Raji (cell line): Measurements from ENCODE around the gene AMPH.

Source experiments
- POLR2A ChIP-seq: IDR thresholded peaks from 2 replicates; pipeline ENCODE4 v1.6.1; 2011; ENCODE audit warnings: low read depth, low read length, control low read depth; ENCODE audit not compliant: insufficient read depth

The AMPH gene

GRCh38 chr7:38463277-38464225 lies 167.6 kb downstream of the AMPH start:
- no peak for TF ChIP-seq POLR2A

- TF ChIP-seq POLR2A = no peak
Measured at GRCh38 chr7:38462819-38463218, 168.4 kb downstream of the AMPH start.

DNA sequence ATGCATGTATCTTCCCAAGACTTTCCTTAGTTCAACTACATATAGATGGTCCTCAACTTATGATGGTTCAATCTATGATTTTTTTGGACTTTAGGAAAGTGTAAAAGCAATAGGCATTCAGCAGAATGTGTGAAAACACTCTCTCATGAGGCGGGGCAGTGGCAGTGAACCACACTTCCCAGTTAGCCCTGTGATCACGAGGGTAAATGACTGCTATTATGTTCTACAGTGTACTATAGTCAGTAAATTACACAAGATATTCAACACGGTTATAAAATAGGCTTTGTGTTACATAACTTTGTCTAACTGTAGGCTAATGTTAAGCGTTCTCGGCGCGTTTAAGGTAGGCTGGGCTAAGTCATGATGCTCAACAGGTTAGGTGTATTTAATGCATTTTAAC lies 169.3 kb downstream of the AMPH start:
- TF ChIP-seq POLR2A = no peak

DNA sequence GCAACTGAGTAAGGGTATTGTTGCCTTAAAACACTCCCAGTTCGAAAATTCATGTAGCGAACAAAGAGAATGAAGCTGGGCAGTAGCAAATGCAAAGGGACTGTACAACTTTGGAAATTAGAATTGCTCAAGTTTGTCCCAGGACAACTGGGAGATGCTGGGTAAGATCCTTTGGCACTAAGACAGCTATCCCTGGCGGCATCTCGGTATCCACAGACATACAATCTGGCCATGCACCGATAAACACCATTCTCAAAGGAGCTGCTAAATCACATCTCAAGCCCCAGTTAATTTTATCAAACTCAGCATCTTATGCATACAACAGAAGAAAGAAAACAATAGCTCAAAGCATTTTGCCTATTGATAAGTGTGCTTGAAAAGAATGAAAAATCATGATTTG lies 177.3 kb downstream of the AMPH start:
- TF ChIP-seq POLR2A = no peak

DNA sequence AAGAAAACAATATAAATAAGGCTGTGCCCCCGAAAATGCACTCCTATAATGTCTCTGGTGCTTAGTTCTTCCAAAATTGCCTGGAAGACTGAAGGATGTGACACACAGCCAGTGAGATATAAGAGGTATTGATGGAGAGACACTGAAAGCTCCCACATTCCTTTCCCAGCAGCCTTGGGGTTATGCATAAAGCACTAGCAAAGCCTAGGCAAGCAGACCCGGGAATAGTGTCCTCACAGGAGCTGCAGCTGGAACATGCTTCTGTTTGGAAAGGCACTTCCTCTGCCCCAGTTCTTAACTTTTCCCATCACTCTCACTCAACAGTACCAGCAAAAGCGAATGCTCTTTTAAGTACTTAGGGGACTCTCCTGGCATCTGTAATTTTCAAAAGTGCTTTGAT lies 178.0 kb downstream of the AMPH start:
- no peak for TF ChIP-seq POLR2A

DNA sequence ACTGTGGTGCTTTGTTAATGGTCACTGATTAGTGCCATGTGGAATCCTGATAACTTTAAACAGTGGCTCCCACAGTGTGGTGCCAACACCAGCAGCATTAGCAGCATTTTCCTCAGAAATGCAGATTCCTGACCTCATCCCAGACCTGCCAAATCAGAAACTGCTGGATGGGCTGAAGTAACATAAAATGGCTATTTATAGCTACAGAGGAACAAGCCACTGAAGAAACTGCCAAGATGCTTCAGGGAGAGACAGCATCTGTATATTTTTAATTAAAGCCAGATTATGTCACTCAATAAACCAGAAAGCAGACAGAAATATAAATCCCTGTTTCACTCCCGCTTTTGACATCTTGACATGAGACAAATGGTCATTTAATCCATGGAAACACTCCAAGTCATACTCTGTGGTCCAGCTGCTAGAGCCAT lies 178.5 kb downstream of the AMPH start:
- no peak for TF ChIP-seq POLR2A

DNA sequence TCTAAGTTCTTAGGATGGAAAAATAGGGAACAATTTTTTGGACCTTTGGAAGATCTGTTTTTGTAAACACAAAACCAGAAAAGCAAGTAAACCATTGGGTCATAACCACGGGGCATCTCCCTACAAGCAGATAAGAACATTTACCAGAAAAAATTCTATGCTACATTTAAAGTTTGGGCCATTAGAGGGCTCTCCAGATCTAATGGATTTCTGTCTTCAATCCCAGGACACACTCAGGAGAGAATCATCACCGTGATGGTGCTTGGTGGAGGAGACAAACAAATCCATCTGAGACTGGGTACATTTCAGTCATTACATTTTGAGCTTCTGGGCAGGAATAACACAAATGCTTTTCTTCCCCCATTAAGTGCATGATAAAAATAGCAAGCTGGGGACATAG lies 179.3 kb downstream of the AMPH start:
- TF ChIP-seq POLR2A = no peak

DNA sequence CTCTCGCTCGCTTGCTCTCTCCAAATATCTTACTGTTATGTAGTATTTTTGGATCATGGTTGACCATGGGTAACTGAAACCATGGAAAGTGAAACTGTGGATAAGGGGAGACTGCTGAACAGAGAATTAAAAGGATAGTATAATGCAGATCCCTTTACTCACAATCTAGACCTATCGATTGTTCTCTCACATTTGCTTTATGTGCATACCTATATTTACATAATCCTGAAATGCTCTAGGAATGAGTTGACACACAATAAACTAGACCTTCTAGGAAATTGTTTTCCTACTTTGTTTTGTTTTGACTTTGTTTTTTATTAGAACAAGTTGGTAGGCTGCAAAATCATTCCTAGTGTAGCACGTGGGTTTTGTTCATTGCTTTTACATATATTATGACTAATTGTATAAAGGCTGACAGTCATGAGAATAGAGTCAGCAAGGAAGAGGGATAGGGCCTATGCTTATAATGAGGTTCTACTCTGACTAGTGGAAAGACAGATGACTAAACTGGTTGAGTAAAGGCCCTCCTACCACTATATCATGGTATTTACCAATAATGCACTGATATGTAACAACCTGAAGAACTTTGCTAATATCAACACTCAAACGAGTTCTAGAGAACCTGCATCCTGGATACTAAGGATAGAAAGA lies 182.5 kb downstream of the AMPH start:
- TF ChIP-seq POLR2A = no peak

- TF ChIP-seq POLR2A = no peak
Measured at GRCh38 chr7:38448054-38448453, 183.1 kb downstream of the AMPH start.

GRCh38 chr7:38438970-38439369 lies 192.2 kb downstream of the AMPH start:
- no peak for TF ChIP-seq POLR2A

- no peak for TF ChIP-seq POLR2A
Measured at GRCh38 chr7:38432671-38433070, 198.5 kb downstream of the AMPH start.

GRCh38 chr7:38432080-38432479 lies 199.1 kb downstream of the AMPH start:
- no peak for TF ChIP-seq POLR2A

DNA sequence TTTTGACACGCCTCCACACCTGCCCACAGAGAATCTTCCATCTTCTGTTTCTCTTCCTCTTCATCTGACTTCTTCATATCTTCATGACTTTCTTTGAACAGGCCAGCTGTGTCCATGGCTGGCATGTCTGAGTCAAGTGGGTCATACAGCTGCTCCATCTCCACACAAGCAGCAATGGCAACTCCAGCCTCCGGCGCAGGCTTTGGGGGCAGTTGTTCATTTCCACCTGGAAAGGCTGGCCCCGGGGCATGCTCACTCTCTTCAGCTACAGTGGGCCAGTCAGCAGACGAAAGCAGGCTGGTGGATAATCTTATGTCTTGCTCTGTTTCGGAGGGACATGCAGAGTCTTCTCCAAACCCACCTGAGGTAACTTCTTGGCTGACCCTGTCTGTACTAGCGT lies 202.1 kb downstream of the AMPH start:
- no peak for TF ChIP-seq POLR2A

GRCh38 chr7:38428041-38428440 lies 203.1 kb downstream of the AMPH start:
- TF ChIP-seq POLR2A = no peak

DNA sequence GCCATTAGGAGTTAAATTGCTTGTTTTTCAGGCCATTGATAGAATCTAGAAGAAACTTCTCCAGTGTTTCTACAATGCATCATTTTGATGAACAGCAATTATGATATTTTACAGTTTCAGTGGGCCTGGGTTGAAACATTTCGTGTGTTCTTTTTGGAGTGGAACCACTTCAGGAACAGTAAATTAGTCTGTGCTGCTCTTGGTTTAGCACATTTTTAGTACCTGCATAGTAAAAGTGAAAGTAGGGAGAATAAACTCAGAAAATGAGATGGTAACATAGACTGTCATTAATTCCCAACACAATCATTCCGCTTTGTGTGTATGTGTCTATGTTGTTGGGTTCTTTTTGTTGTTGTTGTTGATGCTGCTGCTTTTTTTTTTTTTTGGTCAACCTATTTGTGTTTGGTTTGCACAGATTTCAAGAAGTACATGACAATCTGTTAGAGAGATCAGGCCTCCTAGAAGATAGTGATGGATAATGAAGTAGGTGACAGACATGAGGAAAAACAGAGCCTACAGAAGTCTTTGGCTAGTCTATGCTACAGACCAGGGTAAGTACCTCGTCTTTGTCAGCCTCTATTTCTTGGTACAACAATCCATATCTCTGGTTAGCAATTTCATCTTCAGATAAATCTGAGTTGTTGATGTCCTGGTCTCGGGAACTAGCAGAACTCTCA lies 203.8 kb downstream of the AMPH start:
- no peak for TF ChIP-seq POLR2A

GRCh38 chr7:38425509-38425908 lies 205.7 kb downstream of the AMPH start:
- no peak for TF ChIP-seq POLR2A

DNA sequence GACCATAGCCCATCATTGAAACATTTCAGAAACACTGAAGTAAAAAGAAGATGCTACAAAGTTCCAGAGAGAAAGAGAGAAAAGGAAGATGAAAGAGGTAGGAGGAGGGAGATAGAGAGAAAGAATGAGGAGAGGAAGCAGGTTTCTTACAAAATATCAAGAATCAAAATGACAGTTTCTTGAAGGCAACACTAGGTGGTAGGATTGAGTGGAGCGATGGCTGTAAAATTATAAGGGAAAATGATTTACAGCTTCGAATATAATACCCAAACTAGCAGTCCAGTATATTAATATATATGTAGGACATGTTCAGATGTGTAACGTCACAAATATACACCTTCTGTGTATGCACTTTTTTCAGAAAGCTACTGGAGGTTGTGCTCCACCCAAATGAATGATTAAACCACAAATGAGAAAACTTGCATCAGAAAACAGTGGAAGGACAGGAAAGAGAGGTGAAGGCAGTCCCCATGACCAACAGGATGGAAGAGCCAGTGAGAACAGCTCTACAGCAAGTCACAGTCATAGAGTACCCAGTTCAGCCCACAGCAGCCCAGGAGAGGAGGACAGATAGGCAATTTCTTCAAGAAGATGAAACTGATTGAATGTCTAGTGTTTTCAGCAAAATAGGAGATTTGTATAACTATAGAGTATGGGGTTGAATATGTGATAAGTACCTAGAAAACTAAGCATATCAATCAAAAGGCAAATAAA lies 206.3 kb downstream of the AMPH start:
- no peak for TF ChIP-seq POLR2A
